GM18517 (cell line): Measurements from ENCODE around the gene SYT7.

Source experiments
- ATAC-seq: cut with Tn5 transposase; IDR thresholded peaks from one replicate; pipeline ENCODE4 v1.9.1; 2021; ENCODE audit warnings: mild to moderate bottlenecking, moderate library complexity; ENCODE audit not compliant: unreplicated experiment

Gene SYT7

GRCh38 chr11:61522881-61523280 is 58.0 kb downstream of the SYT7 start:
- ATAC-seq = no peak

- no peak for ATAC-seq
These were observed 62.7 kb downstream of the SYT7 start for GRCh38 chr11:61518032-61518795.

GRCh38 chr11:61516675-61517572 is 64.0 kb downstream of the SYT7 start:
- ATAC-seq = no peak

GRCh38 chr11:61516191-61516590 is 64.7 kb downstream of the SYT7 start:
- no peak for ATAC-seq

- ATAC-seq = no peak
These were observed 65.2 kb downstream of the SYT7 start for GRCh38 chr11:61515686-61516085.

GRCh38 chr11:61514050-61514917 is 66.6 kb downstream of the SYT7 start:
- ATAC-seq = no peak

GRCh38 chr11:61513143-61513765 is 67.6 kb downstream of the SYT7 start:
- ATAC-seq = no peak

GRCh38 chr11:61512435-61512834 is 68.4 kb downstream of the SYT7 start:
- no peak for ATAC-seq

- no peak for ATAC-seq
These were observed 69.5 kb downstream of the SYT7 start for GRCh38 chr11:61511383-61511782.

- ATAC-seq = no peak
These were observed 69.9 kb downstream of the SYT7 start for GRCh38 chr11:61510974-61511373.

- ATAC-seq = no peak
These were observed 70.5 kb downstream of the SYT7 start for GRCh38 chr11:61510166-61510919.

GRCh38 chr11:61509043-61510029 is 71.5 kb downstream of the SYT7 start:
- peak; percentile 59 for ATAC-seq

GRCh38 chr11:61507962-61508861 is 72.7 kb downstream of the SYT7 start, which contains the start of gene LRRC10B:
TSS of gene LRRC10B (plus strand) at chr11:61508749. CDS start at chr11:61508999, 250 bp downstream.
- no peak for ATAC-seq

- ATAC-seq = no peak
These were observed 73.7 kb downstream of the SYT7 start for GRCh38 chr11:61507012-61507768.

- no peak for ATAC-seq
These were observed 75.2 kb downstream of the SYT7 start for GRCh38 chr11:61505640-61506155.

- no peak for ATAC-seq
These were observed 75.8 kb downstream of the SYT7 start for GRCh38 chr11:61505106-61505505.
